HepG2 (cell line): ENCODE data around the gene PADI4. TPM values are rescaled to one million over a fixed set of nuclear protein-coding genes. Genes with fewer than 3 reads are reported as not detected.

ENCODE experiments used
- ATAC-seq: fragments of 200-7000 bp; cut with Tn5 transposase; 3 replicates; pipeline ENCODE4 v1.9.1; 2020; ENCODE audit warnings: mild to moderate bottlenecking, moderate library complexity
- BruUV-seq: library from RNA; stranded (reverse); fragments of 400-500 nt; replicated peaks from 2 replicates; lab custom pipeline; 2021; lab: Mats Ljungman, UMichigan
- CTCF ChIA-PET: fragments of 300-600 bp; formaldehyde crosslinking; extraction: SDS; loops from one replicate; lab custom pipeline; 2021; ENCODE audit warnings: low total read pairs, inconsistent platforms, low intra/inter-chr PET ratio; lab: Yijun Ruan, JAX
- POLR2A ChIA-PET: fragments of 350-600 bp; sonication (Branson Sonifier 250); formaldehyde crosslinking; loops from one replicate; lab custom pipeline; 2020; ENCODE audit warnings: antibody characterized with exemption, inconsistent platforms; lab: Yijun Ruan, JAX
- DNase-seq: peaks from one replicate; pipeline ENCODE4 v3.0.0-alpha.2; 2015; ENCODE audit warnings: low spot score
- FAIRE-seq: peaks from 3 replicates; lab custom pipeline; 2011; peaks lifted over from hg19 to GRCh38; lab: Jason Lieb, UNC
- H2AFZ ChIP-seq: one replicate; pipeline ENCODE4 v1.6.1; 2011; ENCODE audit warnings: low read length, inconsistent platforms
- H3K27ac ChIP-seq: fragments of 300-600 bp; 3 replicates; pipeline ENCODE4 v1.8.0; 2011; ENCODE audit warnings: mixed run types, mild to moderate bottlenecking, mixed read lengths, low read length, inconsistent platforms; ENCODE audit not compliant: insufficient read depth; ENCODE audit errors: extremely low read length
- H3K27me3 ChIP-seq, 2 experiments: fragments of 200-600 bp in 1 of 2; 2 replicates in 1 of 2; 3 replicates in 1 of 2; pipeline versions ENCODE4 v1.6.0 to v1.8.0; 2011; ENCODE audit warnings: low read length in 2 of 2, mild to moderate bottlenecking in 2 of 2, moderate library complexity in 2 of 2, inconsistent platforms in 1 of 2; ENCODE audit not compliant: insufficient read depth in 2 of 2, control insufficient read depth in 1 of 2
- H3K36me3 ChIP-seq, 2 experiments: fragments of 200-600 bp in 1 of 2; replicated peaks in 1 of 2; 2 replicates in 1 of 2; 3 replicates in 1 of 2; pipeline versions ENCODE4 v1.5.1 to v1.8.0; 2011; ENCODE audit warnings: low read length in 2 of 2, inconsistent platforms in 1 of 2; ENCODE audit not compliant: insufficient read depth in 2 of 2, control insufficient read depth in 1 of 2
- H3K4me1 ChIP-seq: 2 replicates; pipeline ENCODE4 v1.5.1; 2012; ENCODE audit warnings: low read length, inconsistent platforms; ENCODE audit not compliant: insufficient read depth
- H3K4me2 ChIP-seq: 2 replicates; pipeline ENCODE4 v1.6.0; 2011; ENCODE audit warnings: low read depth, low read length, inconsistent platforms
- H3K4me3 ChIP-seq, 3 experiments: fragments of 200-600 bp in 1 of 3; sonication (generic), shearing (Covaris generic) in 1 of 3; replicated peaks in 1 of 3; 2 replicates each; pipeline ENCODE4 v1.5.1; 2011 to 2016; ENCODE audit warnings: low read length in 3 of 3, inconsistent platforms in 2 of 3, low read depth in 2 of 3, mild to moderate bottlenecking in 2 of 3, control low read depth in 1 of 3, mixed read lengths in 1 of 3; ENCODE audit not compliant: insufficient read depth in 1 of 3
- H3K79me2 ChIP-seq: one replicate; pipeline ENCODE4 v1.6.1; 2011; ENCODE audit warnings: low read length, inconsistent platforms; ENCODE audit not compliant: insufficient read depth
- H3K9ac ChIP-seq: 2 replicates; pipeline ENCODE4 v1.6.0; 2011; ENCODE audit warnings: mild to moderate bottlenecking, low read depth, low read length, inconsistent platforms; ENCODE audit not compliant: insufficient read depth
- H3K9me3 ChIP-seq: 2 replicates; pipeline ENCODE4 v1.5.1; 2012; ENCODE audit warnings: mild to moderate bottlenecking, low read length
- H4K20me1 ChIP-seq: 2 replicates; pipeline ENCODE4 v1.6.0; 2011; ENCODE audit warnings: inconsistent platforms, mild to moderate bottlenecking, low read length, moderate library complexity; ENCODE audit not compliant: insufficient read depth
- CHD2 ChIP-seq: IDR thresholded peaks from 2 replicates; pipeline ENCODE4 v1.6.1; 2011; ENCODE audit warnings: low read depth, low read length, improper control_type of control experiment
- EED ChIP-seq: sonication (generic); formaldehyde crosslinking; IDR thresholded peaks from 2 replicates; pipeline ENCODE4 v1.5.0; 2020; ENCODE audit warnings: mild to moderate bottlenecking, missing genetic modification reagents
- ELF4 ChIP-seq: sonication (generic); formaldehyde crosslinking; IDR thresholded peaks from 2 replicates; pipeline ENCODE4 v1.5.0; 2020; ENCODE audit warnings: missing genetic modification reagents, mild to moderate bottlenecking, moderate library complexity, borderline replicate concordance
- HDAC1 ChIP-seq: sonication (generic); formaldehyde crosslinking; IDR thresholded peaks from 2 replicates; pipeline ENCODE4 v1.5.1; 2020; ENCODE audit warnings: mild to moderate bottlenecking, missing genetic modification reagents
- HIVEP1 ChIP-seq: sonication (generic); formaldehyde crosslinking; IDR thresholded peaks from 2 replicates; pipeline ENCODE4 v1.4.0; 2020; ENCODE audit warnings: mild to moderate bottlenecking, missing genetic modification reagents
- ZFY ChIP-seq: sonication (generic); formaldehyde crosslinking; IDR thresholded peaks from 2 replicates; pipeline ENCODE4 v1.4.0; 2020; ENCODE audit warnings: missing genetic modification reagents
- ZKSCAN8 ChIP-seq: IDR thresholded peaks from 2 replicates; pipeline ENCODE4 v1.6.1; 2016; ENCODE audit warnings: borderline replicate concordance, missing genetic modification reagents, missing compliant biosample characterization
- ZNF17 ChIP-seq: sonication (generic); formaldehyde crosslinking; IDR thresholded peaks from 2 replicates; pipeline ENCODE4 v1.5.0; 2020; ENCODE audit warnings: mild to moderate bottlenecking, missing genetic modification reagents
- ZNF18 ChIP-seq: sonication (generic); formaldehyde crosslinking; IDR thresholded peaks from 2 replicates; pipeline ENCODE4 v1.8.0; 2022; ENCODE audit warnings: mild to moderate bottlenecking, missing genetic modification reagents; ENCODE audit not compliant: insufficient replicate concordance
- ZNF326 ChIP-seq: sonication (generic); formaldehyde crosslinking; IDR thresholded peaks from 2 replicates; pipeline ENCODE4 v1.4.0; 2020; ENCODE audit warnings: missing genetic modification reagents, borderline replicate concordance
- WGBS: methylation state at CpG from one replicate; pipeline ENCODE4 v1.1.6; 2017; ENCODE audit warnings: low lambda C conversion rate; 5-methylcytosine and 5-hydroxymethylcytosine counted together
- in situ Hi-C: cut with HindIII; loops from 2 replicates; pipeline ENCODE4 v1.10.0; 2017; ENCODE audit warnings: low pct_unique_long_range_greater_than_20kb; ENCODE audit not compliant: extremely low pct_ligation_motif_present
- intact Hi-C: fragments of 100-400 bp; cut with micrococcal nuclease; formaldehyde crosslinking; loops from one replicate; pipeline ENCODE4 v1.10.0; 2022; ENCODE audit not compliant: unreplicated experiment
- polyA plus RNA-seq, 8 experiments: library from polyadenylated mRNA; depleted of rRNA in 3 of 8; stranded (reverse) in 7 of 8; unstranded in 1 of 8; fragments of >200 nt; fragmentation: Illumina TruSeq in 4 of 8; extraction: Trizol in 4 of 8; gene quantifications; 2 replicates each; pipeline versions ENCODE4 v1.2.1 to v1.2.3, GENCODE V29; 2011 to 2016; ENCODE audit warnings: low read depth in 4 of 8, missing spikeins in 1 of 8, mixed read lengths in 1 of 8; ENCODE audit not compliant: insufficient read depth in 1 of 8
- total RNA-seq, 5 experiments: library from RNA; depleted of rRNA; stranded (reverse); fragments of >200 nt; fragmentation: Illumina TruSeq; extraction: Trizol; gene quantifications; 2 replicates each; pipeline ENCODE4 v1.2.3, GENCODE V29; 2016; ENCODE audit warnings: low read depth in 1 of 5
- TF ChIP-seq, protein P1 (sequence below): IDR thresholded peaks from 2 replicates; pipeline ENCODE4 v1.6.1; 2016; ENCODE audit warnings: mild to moderate bottlenecking
- TF ChIP-seq, protein P2 (sequence below): sonication (generic); formaldehyde crosslinking; IDR thresholded peaks from 2 replicates; pipeline ENCODE4 v1.4.0; 2020; ENCODE audit warnings: missing genetic modification reagents, mild to moderate bottlenecking, borderline replicate concordance
- TF ChIP-seq, protein P3 (sequence below): sonication (generic); formaldehyde crosslinking; IDR thresholded peaks from 2 replicates; pipeline ENCODE4 v1.4.0; 2020; ENCODE audit warnings: missing genetic modification reagents, borderline replicate concordance

The PADI4 gene
- total and polyA plus RNA-seq, 2 of the 13 experiments (the other 11 are each of a cell fraction or from before 2014, with no cell fraction given), result 0.04 TPM

DNA sequence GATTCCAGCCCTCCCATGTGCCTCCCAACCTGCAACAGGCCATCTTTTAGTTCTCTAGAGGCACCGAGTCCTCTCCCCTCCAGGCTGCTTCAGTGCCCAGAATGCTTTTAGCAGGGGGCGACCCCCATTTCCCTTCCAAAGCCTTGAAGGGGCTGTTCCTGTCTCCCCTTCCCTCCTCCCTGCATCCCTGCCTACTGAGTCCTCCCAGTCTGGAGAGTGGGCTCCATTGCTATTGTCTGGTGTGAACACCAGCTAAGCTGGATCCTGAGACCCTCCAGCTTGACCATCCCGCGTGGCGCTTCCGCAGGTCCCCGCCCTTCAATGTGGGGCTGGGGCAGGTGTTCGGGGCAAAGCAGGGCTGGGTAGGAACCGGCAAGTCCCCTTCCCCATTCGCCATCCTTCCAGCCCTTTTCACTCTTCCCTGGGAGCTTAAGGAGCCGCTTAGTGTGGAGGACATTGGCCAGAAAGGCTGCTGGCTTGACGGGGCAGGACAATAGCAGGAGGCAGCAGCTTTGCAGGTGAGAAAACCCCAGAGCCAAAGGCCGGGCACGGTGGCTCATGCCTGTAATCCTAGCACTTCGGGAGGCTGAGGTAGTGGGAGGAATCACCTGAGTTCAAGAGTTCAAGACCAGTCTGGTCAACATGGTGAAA, 96.2 kb downstream of the PADI4 start:
- Histone ChIP-seq H3K9ac (no peak overlapping the region), H3K9me3 (no peaks in the 10 kb centered on the region), H4K20me1 (no peaks in the 10 kb centered on the region), H3K79me2 (no peaks in the 10 kb centered on the region), H3K4me1 (peaks cover 9% of the 10 kb centered on the region), H3K27ac (no peak overlapping the region), H3K4me3 (no peak overlapping the region), H2AFZ (no peak overlapping the region), H3K27me3 (peaks cover 0 to 5% of the 10 kb centered on the region in 2 experiments; a peak in 1 of 5 replicates), H3K36me3 (peaks cover 3 to 14% of the 10 kb centered on the region in 2 experiments; a peak in 3 of 5 replicates), H3K4me2 (no peak overlapping the region)
- no peak for TF ChIP-seq ZNF326 (CRISPR knock-in tag)
- no peak for TF ChIP-seq ELF4
- TF ChIP-seq HIVEP1, result no peak
- no peak for TF ChIP-seq ZNF17 (CRISPR knock-in tag)
- TF ChIP-seq, protein P1, sequence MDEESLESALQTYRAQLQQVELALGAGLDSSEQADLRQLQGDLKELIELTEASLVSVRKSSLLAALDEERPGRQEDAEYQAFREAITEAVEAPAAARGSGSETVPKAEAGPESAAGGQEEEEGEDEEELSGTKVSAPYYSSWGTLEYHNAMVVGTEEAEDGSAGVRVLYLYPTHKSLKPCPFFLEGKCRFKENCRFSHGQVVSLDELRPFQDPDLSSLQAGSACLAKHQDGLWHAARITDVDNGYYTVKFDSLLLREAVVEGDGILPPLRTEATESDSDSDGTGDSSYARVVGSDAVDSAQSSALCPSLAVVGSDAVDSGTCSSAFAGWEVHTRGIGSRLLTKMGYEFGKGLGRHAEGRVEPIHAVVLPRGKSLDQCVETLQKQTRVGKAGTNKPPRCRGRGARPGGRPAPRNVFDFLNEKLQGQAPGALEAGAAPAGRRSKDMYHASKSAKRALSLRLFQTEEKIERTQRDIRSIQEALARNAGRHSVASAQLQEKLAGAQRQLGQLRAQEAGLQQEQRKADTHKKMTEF, result no peak
- TF ChIP-seq ZFY (CRISPR knock-in tag), result no peak
- TF ChIP-seq, protein P2, sequence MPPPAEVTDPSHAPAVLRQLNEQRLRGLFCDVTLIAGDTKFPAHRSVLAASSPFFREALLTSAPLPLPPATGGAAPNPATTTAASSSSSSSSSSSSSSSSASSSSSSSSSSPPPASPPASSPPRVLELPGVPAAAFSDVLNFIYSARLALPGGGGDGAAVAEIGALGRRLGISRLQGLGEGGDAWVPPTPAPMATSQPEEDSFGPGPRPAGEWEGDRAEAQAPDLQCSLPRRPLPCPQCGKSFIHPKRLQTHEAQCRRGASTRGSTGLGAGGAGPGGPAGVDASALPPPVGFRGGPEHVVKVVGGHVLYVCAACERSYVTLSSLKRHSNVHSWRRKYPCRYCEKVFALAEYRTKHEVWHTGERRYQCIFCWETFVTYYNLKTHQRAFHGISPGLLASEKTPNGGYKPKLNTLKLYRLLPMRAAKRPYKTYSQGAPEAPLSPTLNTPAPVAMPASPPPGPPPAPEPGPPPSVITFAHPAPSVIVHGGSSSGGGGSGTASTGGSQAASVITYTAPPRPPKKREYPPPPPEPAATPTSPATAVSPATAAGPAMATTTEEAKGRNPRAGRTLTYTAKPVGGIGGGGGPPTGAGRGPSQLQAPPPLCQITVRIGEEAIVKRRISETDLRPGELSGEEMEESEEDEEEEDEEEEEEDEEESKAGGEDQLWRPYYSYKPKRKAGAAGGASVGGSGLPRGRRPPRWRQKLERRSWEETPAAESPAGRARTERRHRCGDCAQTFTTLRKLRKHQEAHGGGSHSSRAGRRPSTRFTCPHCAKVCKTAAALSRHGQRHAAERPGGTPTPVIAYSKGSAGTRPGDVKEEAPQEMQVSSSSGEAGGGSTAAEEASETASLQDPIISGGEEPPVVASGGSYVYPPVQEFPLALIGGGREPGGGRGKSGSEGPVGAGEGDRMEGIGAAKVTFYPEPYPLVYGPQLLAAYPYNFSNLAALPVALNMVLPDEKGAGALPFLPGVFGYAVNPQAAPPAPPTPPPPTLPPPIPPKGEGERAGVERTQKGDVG (CRISPR knock-in tag), result no peak
- TF ChIP-seq EED (CRISPR knock-in tag), result no peak
- no peak for TF ChIP-seq ZKSCAN8 (CRISPR knock-in tag)
- TF ChIP-seq CHD2, result no peak
- TF ChIP-seq, protein P3, sequence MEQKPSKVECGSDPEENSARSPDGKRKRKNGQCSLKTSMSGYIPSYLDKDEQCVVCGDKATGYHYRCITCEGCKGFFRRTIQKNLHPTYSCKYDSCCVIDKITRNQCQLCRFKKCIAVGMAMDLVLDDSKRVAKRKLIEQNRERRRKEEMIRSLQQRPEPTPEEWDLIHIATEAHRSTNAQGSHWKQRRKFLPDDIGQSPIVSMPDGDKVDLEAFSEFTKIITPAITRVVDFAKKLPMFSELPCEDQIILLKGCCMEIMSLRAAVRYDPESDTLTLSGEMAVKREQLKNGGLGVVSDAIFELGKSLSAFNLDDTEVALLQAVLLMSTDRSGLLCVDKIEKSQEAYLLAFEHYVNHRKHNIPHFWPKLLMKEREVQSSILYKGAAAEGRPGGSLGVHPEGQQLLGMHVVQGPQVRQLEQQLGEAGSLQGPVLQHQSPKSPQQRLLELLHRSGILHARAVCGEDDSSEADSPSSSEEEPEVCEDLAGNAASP (CRISPR knock-in tag), result no peak
- TF ChIP-seq ZNF18 (CRISPR knock-in tag), result no peak
- no peak for TF ChIP-seq HDAC1 (CRISPR knock-in tag)
- intact Hi-C loops, result no loop called here
- DNase-seq, result no peak
- 59% methylated on average over 8 of the region's 15 CpGs for WGBS
- BruUV-seq, result no TSS peak
- ATAC-seq, result no peak
- FAIRE-seq, result no peak
- ChIA-PET POLR2A (no interaction called here), CTCF (no interaction called here)
- in situ Hi-C loops, result no loop called here
